SH-SY5Y (cell line): ENCODE data around the gene CHGA.

Experiments
- GATA2 ChIP-seq: IDR thresholded peaks from 2 replicates; pipeline ENCODE4 v1.6.1; 2011; ENCODE audit warnings: mild to moderate bottlenecking, low read depth, low read length
- GATA3 ChIP-seq: IDR thresholded peaks from 2 replicates; pipeline ENCODE4 v1.6.1; 2011; ENCODE audit warnings: low read depth, mild to moderate bottlenecking, low read length, moderate library complexity

Gene CHGA

DNA sequence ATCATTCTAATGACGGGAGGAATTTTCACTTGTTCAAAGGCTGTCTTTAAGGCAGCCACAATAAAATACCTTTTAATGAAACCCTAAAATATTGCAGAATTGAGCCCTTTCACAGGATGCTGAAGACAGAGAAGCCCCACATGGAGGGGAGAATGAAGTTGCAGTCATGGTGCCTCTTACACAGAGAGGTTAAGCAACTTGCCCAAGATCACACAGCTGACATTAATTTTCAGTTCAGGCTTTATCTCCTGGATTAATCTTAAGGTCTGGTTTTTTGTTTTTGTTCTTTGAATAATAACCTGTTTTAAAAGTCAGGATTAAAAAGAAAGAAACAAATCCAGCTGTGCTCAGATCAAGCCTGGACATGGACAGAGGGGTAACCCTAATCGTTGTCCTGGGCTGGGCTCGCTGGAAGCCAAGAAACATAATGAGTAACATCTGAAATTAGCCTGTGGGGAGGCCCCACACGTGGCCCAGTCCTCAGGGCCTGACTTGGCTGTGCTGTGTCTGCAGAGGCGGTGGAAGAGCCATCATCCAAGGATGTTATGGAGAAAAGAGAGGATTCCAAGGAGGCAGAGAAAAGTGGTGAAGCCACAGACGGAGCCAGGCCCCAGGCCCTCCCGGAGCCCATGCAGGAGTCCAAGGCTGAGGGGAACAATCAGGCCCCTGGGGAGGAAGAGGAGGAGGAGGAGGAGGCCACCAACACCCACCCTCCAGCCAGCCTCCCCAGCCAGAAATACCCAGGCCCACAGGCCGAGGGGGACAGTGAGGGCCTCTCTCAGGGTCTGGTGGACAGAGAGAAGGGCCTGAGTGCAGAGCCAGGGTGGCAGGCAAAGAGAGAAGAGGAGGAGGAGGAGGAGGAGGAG lies 8.0 kb downstream of the CHGA start:
- TF ChIP-seq GATA3 (no peak), GATA2 (no peak; the same call in 1 of the 2 replicates)

DNA sequence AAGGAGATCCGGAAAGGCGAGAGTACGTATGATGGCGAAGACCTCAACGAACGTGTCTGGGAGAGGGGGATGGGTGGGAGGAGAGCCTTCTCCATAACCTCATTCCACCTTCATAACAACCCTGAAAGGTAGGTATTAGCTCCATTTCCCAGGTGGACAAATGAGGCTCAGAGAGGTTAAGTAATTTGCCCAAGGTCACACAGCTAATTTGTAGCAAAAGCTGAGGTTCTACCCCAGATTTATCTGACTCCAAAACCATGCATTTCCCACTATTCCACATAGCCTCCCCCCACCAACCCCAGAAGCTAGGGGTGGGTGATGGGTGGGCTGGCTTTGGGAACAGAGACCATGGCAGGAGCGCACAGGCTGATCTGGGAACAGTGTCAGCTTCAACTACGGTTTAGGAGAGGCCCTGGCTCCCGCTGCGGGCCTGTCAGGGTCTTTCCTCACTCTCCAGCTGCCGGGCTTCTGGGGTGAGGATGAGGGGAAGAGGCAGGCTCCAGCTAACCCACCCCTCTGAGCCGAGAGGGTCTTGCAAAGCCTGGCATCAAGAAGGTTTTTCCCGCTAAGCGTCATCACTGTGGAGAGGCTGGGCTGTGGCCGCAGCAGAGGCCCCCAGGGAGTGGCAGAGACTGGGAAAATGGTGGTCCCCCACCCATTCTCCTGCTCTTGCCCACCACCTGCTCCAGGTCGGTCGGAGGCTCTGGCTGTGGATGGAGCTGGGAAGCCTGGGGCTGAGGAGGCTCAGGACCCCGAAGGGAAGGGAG lies 8.9 kb downstream of the CHGA start:
- TF ChIP-seq GATA2: no peak
- no peak for TF ChIP-seq GATA3

DNA sequence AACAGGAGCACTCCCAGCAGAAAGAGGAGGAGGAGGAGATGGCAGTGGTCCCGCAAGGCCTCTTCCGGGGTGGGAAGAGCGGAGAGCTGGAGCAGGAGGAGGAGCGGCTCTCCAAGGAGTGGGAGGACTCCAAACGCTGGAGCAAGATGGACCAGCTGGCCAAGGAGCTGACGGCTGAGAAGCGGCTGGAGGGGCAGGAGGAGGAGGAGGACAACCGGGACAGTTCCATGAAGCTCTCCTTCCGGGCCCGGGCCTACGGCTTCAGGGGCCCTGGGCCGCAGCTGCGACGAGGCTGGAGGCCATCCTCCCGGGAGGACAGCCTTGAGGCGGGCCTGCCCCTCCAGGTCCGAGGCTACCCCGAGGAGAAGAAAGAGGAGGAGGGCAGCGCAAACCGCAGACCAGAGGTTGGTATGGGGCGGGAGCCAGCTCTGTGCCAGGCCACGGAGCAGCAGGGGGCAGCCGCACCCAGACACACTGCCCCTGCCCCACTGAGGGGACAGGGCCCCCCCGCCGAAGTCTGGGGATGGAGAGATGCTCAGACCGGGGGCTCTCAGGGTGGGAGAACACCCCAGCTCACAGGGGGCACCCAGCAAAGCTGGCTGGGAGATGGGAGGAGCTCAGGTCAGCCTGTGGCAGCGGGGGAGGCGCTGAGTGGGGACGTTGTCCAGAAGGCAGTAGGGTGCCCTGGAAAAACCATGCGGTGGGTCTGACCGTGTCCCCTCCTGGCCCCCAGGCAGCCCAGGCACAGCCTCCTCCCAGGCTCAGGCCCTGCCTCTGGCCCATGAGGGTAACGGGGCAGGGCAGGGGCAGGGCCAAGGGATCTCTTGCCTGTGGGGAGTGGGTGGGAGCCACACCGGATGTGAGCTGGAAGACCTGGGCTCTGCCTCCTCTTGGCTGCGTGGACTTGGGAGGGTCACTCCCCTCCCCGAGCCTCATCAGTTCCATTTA lies 9.8 kb downstream of the CHGA start:
- TF ChIP-seq GATA3: no peak
- no peak for TF ChIP-seq GATA2

DNA sequence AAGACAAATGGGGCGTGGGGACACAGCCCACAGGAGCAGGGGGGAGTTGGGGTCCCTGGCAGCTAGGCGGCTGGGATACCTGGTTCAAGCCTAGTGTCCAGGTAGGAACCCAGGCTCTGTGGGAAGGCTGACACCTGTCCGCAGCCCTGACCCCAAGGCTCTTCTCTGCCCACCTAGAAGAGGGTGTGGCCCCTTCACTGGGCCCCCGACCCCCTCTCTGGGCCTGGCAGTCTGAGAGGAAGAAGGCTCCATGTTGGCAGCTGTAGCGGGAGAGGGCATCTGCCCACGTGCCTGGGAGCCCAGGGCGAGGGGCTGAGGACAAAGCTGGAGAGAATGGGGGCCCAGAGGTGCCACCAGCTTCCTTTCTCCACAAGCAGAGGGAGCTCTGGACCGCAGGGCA lies 10.5 kb downstream of the CHGA start:
- TF ChIP-seq GATA2 (no peak), GATA3 (no peak)

DNA sequence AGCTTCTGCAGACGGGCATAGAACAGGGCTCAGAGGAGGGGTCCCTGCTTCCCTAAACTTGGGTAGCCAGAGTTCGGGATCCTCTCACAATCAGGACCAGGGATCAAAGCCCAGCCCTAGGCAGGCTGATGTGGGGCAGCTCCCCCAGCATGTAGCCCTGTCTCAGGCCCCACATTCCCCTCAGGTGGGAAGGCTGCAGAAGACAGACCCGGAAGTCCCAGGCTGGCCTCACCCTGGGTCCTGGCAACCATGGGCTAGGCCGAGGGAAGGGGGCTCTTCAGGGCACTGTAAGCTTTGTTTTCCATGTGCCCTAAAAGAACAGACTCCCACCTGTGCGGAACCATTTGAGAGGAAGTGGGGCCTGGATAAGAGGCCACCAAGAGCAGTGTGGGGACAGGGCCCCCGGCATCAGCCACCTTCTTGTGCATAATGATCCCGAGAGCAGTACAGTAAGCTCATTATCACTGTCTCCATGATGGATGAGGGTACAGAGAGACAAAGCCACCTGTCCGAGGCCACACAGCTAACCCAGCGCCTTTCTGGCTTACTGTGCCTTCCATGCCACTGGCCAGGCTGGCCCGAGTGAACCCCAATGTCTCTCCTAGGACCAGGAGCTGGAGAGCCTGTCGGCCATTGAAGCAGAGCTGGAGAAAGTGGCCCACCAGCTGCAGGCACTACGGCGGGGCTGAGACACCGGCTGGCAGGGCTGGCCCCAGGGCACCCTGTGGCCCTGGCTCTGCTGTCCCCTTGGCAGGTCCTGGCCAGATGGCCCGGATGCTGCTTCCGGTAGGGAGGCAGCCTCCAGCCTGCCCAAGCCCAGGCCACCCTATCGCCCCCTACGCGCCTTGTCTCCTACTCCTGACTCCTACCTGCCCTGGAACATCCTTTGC lies 11.5 kb downstream of the CHGA start:
- no peak; the same call in 1 of the 2 replicates for TF ChIP-seq GATA2
- TF ChIP-seq GATA3: no peak

DNA sequence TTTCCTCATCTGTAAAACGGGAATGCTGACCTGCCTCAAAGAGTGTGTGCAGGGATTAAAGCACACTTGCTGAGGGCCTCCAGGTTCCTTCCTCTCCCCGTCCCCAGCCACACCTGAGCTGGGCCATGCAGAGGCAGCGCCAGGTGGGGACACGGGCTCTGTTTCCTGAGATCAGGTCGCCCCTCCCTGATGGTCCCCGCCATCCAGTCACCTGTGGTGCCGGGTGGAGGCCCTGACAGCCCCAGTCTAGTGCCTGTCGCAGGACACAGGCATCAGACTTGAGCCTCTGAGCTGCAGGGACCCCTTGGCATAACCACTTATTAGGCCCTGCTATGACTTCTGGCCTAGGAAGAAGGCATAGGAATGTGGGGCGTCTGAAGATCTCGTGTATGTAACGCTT lies 12.5 kb downstream of the CHGA start:
- TF ChIP-seq GATA3 (no peak), GATA2 (no peak)

DNA sequence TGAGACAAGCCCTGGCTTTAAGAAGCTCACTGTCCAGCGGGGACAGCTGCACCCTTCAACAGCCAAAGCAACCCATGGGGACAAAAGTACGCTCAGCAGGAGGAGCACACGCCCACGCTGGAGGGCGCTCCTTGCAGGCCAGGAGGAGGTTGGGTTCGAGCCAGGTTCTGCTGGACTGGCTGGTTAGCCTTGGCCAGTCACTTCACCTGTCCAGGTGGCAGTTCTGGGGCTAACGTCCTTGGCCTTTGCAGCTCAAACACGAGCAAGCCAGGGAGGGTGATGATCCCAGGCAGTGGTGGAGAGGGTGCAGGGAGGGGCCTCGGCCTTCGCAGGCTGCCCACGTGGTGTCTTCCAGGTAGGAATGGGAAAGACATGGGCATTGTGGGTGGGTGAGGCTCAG lies 13.1 kb downstream of the CHGA start:
- no peak for TF ChIP-seq GATA2
- TF ChIP-seq GATA3: no peak

DNA sequence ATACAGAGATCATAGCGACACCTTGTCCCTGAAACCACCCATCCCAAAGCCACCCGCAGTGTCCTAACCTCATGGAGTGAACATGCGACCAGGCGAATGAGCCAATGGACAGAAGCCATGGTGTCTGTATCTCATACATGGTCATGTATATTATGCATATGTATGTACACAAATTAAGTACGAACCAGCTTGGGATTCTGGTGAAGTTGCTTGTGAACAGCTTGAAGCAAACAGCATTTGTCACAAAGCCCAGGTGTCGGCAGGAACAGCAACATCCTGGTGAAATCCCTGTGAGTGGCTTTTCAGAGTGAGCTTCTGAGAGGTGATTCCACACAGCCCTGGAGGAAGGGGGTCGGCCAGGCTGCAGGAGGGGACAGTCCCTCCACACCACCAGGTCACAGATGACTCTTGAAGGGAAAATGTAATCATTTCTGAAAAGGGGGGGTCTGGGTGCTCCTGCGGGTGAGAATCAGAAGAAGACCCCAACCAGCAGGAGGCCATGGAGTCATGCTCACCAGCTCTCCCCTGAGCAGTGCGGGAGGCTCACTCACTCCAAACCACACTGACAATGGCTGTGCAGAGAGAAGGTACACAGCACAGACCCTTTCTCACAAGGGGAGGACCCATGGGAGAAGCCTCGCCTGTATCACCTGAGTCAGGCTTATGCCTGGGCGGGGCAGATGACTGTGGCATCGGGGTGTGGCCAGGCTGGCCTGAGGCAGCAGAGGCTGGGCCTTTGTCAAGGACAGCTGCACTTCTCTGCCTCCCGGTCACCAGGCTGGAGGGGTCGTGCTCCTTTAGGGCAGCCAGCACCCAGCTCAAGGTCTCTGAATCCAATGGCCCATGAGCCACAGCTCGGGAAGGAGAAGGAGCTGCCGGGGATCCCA lies 14.3 kb downstream of the CHGA start:
- TF ChIP-seq GATA2 (no peak), GATA3 (no peak)

DNA sequence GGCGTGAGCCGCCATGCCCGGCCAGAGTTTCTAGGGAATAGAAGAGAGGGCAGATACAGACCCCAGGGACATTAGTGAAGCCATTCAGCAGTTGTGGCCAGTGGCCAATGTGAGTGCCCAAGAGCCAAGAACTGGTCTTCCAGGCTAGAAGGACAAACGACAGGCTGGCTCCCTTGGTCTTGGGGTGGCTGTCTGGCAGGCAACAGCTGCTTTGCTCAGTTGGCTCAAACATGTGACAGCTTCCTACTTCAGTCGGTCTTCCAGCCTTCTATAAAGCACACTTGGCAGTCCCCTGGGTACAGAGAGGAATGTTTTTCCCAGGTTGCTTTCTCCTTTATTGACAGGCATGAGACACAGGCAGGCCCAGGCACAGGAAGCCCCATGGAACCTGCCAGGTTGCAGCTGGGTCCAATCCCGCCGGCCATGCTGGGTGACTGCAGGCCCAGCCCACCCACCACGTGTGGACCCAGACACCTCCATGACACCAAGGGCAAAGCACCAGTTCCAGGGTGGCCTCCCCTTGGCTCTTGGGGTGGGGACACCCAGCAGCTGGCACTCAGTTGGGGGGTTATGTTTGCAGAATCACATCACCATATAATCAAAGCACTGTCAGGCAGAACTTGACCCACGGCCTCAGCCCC lies 15.4 kb downstream of the CHGA start:
- no peak for TF ChIP-seq GATA2
- no peak for TF ChIP-seq GATA3

DNA sequence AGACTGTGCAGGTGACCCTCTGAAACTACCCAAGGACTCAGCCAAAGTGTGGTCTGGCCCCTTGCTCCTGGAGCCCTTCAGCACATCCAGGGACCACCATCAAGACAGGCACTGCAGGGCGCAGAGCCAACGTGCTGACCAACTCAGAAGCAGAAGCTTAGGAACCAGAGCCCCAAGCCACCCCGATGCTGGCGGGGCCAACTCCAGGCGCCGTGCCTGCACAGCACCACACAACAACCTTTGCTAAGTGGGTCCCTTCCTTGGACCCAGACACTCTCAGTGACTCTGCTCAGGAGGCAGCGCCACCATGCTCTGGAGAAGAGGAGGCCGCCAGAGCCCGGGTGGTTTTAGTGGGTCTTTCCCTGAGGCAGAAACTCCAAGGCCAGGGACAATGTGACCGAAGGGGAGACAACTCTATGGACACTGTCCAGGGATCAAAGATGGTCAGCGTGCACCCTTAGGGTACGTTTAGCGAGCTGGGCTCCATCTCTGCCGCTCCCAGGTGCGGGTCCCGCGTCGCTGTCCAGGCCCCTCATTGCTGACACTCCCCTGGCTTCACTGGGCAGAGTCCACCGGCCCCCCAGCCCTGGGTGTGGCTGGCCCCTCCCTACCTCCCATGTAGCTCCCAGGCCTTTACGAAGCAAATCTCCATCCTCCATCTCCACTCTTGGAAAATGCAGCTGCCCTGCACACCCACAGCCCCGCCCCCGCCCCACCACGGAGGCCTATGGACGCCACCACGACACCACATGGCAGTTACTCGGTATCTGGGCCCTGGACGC lies 16.1 kb downstream of the CHGA start:
- TF ChIP-seq GATA3 (no peak), GATA2 (peak; percentile 23; the same call in 1 of the 2 replicates)

DNA sequence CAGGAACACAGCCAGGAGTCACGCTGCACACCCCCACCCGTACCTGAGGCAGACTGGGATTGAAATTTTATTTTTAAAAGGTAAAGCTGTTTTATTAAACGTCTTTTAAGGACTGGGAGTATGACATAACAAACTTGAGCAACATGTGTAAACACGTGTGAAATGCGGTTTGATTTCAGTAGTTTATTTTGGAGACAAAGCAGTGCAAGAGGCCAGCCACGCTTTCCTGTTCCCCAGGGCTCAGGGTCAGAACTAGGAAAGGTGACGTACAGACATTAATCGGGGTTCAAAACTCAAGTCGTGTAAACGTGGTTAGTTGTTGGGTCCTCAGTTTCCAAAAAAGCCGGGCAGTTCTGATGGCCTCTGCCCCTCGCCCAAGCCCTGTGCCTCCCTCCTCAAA lies 16.7 kb downstream of the CHGA start:
- TF ChIP-seq GATA3 (no peak), GATA2 (no peak)

DNA sequence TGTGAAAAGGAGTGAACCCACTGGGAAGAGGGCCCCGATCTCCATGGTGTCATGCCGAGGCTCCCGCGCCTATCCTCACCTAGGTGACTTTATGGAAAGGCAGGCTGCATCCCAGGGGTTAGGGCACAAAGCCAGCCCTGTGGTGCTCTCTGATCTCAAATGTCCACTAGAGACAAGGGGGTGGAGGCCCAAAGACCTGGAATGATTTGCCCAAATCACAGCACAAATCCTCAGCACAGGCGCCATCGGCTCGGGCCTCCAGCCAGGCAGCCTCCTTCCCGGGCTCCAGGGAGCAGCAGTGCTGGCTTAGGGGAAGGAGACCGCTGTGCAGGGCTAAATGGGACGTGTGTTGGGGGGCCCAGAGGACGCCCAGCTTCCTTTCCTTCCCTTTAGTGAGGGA lies 17.6 kb downstream of the CHGA start:
- TF ChIP-seq GATA2 (no peak), GATA3 (no peak)
